Measurements from ENCODE around the gene VDAC2.
"Not testable (repeated sequence)": the region's sequence is repeated elsewhere in the genome, so short reads cannot be mapped to it uniquely, and the experiment has no call there.

The VDAC2 gene, protein sequence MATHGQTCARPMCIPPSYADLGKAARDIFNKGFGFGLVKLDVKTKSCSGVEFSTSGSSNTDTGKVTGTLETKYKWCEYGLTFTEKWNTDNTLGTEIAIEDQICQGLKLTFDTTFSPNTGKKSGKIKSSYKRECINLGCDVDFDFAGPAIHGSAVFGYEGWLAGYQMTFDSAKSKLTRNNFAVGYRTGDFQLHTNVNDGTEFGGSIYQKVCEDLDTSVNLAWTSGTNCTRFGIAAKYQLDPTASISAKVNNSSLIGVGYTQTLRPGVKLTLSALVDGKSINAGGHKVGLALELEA

DNA sequence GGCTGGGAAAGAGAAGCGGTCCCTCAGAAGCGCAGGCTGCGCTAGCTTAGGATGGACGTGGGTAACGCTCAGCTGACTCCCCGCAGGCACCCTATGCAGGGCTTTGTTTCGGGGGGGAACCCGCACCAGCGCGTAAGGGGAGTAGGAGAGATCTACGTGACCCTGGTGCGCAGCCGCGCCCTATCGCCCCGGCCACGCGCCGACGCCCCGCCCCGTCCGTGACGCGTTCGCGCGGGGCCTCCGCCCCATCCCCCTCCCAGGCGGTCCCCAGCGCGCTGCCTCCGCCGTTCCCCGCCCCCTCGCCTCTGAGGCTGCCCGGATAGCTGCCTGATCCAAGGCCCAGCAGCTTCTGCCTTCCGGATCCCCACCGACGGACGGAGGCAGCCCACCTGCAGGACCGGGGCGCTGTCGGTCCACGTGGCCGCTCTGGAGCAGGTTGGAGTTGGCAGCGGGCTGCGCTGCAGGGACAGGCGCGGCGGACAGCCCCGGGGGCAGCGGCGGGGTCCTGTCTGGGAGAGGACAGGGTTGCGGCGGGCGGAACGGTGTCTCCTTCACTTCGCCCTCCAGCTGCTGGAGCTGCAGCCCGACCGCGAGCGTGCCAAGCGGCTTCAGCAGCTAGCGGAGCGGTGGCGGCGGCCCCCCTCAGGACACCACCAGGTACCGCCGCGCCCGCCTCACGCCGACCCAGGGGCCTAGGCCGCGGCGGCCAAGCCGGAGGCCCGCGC is at the start of gene VDAC2:
Gene VDAC2 (plus strand): TSS at position 515 of the 725 bp plus-strand sequence. CDS start 363 bp downstream, outside the sequence.
- no peak for DNase-seq (ENCODE audit: low read depth)

DNA sequence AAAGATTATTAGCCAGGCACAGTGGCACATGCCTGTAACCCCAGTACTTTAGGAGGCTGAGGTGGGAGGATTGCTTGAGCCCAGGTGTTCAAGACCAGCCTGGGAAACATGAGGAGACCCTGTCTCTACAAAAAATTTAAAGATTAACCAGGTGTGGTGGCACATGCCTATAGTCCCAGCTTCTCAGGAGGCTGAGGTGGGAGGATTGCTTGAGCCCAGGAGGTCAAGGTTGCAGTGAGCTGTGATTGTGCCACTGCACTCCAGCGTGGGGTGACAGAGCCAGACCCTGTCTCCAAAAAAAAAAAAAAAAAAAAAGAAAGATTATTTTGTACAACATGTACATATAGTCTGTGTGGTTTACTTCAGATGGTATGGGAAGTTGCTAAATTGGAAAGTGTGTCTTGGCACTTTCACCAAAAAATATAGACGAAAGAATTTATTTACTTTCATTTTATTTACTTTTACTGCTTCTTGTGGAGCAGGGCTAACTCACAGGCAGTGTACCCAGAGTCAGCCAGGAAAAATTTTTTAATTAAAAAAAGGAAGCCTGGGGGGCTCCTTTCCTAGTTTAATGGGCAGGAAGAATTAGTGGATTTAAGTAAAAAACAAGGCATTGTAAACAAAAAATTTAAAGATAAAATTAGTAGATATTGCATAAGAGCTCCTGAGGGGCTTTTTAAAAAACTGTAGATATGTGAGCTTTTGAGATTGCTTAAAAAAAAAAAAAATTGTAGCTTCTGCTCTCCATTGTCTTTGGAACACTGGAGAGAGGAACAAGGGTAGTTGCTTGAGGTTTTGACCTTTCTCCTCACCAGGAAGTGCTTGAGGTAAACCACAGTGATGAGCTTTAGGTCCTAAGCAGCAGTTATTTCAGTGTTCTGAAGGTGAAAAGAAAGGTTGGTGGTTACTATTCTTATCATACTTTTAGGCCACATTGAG is 44.6 kb upstream of the VDAC2 start:
- DNase-seq (ENCODE audit: low read depth): no peak

DNA sequence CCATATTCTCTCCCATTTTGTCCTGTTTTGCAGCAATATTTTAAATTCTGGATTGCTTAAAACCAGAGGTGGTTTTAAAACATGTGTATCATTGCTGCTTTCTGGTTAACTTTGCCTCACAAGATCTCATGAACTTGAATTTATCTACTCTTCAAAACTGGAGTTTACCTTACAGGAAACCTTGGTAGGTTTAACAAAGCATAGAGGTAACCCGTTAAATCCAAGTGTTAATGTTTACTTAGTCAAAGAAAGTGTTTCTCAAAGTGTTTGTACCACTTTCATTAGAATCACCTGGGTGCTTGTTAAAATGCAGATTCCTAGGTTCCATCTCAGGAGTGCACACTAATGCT is 44.0 kb upstream of the VDAC2 start:
- DNase-seq (ENCODE audit: low read depth): no peak

DNA sequence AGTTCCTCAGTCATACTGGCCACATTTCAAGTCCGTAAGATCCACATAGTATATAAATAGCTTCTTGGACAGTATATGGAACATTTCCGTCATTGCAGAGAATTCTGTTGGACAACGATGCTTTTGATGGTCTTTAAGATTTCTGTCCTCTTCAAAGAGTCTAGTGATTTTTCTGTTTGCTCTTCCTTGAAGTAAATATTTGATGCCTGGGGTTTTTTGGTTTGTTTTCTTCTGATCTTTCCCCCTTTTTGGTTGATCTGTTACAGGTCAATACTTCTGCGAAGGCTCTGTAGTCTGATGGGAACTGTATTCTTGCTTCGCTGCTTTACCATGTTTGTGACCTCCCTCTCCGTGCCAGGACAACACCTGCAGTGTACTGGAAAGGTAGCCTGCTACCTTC is 42.3 kb upstream of the VDAC2 start:
- DNase-seq (ENCODE audit: low read depth): no peak

DNA sequence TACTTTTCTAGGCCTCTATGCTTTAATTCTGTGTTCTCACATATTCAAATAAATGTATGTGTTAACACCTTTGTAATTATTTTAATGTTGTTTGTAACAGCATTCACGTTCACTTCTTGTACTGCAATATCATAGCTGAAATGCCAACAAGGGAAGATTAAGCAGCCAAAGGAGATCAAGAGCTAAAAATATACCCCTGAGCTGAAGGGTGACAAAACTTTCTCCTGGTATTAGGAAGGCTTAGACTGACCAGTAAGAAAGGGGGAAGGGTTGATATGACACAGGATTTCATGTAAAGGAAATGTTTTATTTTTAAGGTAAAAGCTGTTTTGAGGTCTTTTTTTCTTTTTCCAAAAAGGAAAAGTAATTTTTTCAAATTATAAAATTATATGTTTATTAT is 40.4 kb upstream of the VDAC2 start:
- no peak for DNase-seq (ENCODE audit: low read depth)

DNA sequence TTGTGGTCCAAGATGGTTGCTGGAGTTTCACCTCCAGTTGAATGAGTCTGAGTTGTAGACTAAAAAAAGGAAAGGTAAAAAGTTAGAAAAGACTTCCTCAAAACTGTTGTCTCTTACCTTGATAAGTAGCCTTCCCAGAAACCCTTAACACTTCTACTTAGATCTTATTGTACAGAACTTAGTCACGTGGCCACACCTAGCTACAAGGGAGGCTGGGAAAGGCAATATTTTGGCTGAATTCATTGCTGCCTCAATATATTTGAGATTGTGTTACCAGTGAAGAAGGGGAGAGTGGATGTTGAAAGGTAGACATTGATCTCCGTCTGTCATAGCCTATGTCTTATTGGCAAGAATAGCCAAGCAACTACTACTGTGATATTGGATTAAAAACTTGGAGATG is 35.5 kb upstream of the VDAC2 start:
- no peak for DNase-seq (ENCODE audit: low read depth)

DNA sequence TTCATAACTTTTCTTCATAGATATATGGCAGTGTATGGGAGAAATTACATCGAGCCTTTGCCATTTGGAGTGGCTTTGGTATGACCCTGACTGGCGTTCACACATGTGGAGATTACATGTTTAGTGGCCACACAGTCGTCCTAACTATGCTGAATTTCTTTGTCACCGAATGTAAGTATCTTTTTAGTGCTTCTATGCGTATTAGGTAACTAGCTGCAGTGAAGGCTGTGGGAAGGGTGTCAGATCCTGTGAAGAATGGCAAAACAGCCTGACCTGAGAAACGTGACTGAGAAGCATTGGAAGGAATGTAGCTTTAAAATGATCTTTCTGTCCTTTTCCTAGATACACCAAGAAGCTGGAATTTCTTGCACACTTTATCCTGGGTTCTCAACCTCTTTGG is 34.5 kb upstream of the VDAC2 start:
- DNase-seq (ENCODE audit: low read depth): no peak

DNA sequence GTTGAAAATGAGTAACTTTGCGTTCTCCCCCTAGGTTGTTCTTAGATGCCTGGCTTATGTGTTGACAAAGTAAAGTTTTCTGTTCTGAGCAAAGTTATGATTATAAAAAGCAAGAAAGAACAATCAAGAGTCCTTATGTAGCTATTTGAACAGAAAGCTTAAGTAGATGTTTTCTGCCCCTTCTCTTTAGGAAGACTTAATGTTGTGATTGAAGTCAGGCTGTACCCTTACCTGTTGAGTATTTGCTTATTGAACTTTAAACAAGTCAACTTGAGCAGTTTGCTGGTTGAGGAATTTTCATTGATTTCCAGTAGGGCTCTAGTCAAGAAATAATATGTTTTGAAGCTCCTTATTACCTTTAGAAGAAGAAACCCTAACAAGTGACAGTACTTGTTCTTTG is 33.9 kb upstream of the VDAC2 start:
- DNase-seq (ENCODE audit: low read depth): no peak

DNA sequence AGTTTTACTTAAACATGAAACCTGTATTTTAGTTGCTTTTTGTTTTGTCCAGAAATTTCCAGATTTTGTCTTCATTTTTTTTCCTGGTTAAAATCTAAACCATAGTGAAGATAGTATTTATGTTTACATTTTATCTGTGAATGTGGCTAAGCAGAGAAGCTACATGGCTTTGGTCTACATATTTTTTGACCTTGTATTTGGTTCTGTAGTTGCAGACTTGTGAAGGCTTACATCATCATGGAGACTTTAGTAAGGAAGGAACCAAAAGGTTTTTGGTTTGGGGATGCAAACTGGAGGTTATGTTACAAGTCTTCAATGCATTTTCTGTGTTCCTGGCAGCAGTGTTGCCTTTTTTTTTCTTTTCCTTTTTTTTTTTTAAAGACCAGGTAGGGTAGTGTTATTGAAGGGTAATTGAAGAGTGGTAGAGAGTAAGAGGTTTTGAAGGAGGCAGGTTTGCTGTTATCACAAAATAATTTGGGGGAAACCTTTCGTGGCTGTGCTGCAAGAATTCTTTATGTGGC is 30.9 kb upstream of the VDAC2 start:
- no peak for DNase-seq (ENCODE audit: low read depth)

DNA sequence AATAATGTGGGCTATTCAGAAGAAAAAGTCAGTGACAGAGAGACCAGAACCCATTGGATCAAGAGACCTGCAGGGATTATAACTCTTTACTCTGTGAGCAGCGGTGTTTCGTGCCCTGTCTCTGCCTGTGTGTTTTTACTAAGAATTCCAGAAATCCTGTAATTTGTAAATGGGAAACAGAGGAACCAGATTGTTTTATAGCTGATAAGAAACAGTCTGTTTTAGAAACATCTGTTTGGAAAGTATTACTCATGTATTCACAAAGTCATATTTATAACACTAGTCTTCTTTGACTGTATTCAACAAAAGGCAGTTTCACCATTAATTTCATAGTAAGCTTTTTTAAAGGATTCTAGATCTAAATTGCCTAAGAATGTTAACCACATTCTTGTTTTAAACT is 30.0 kb upstream of the VDAC2 start:
- DNase-seq (ENCODE audit: low read depth): no peak

DNA sequence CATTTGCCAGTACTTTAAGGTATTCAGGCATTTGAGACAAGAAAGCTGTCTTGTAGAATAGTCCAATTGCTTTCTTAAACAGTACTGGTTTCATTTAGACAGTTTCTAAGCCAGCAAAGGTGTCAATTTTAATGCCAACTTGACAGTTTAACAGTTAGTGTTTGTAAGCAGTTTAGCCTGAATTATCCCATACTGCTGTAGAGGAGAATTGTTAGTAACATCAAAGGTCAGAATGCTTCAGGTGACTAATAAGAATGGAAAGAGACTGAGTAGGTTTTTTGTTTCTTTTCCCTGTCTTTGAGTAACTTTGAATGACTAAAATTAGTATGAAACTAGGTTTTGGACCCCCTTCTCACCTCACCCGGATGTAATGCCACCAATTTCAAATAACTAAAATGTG is 29.5 kb upstream of the VDAC2 start:
- no peak for DNase-seq (ENCODE audit: low read depth)

DNA sequence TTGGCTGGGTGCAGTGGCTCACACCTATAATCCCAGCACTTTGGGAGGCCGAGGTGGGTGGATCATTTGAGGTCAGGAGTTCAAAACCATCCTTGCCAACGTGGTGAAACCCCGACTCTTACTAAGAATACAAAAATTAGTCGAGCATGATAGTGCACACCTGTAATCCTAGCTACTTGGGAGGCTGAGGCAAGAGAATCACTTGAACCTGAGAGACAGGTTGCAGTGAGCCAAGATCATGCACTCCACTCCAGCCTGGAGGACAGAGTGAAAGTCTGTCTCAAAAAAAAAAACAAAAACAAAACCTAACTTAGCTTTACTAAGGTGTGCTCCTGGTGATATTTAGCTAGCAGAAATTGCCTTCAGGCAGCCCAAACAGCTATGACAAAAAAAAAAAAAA is 24.3 kb upstream of the VDAC2 start:
- DNase-seq (ENCODE audit: low read depth): no peak

DNA sequence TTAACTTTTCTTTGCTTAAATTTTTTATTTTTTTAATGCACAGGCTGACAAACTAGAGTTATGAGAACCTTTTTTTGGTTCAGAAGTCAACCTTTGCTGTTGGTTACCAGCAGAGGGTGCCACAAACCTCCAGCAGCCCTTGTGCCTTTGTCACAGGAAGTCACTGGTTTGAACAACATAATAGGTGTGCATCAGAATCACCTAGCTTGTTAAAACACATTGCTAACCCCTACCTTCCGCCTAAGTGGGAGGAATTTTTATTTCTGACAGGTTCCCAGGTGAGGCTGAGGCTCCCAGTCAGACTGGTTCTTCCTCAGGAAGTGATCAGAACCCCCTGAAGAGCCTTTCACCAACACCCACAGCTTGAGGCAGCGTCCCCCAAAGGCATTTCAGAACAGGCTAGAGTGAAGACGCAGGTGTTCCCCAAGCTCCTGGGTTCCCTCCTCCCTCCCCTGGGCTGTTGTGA is 22.6 kb upstream of the VDAC2 start:
- DNase-seq (ENCODE audit: low read depth): no peak

DNA sequence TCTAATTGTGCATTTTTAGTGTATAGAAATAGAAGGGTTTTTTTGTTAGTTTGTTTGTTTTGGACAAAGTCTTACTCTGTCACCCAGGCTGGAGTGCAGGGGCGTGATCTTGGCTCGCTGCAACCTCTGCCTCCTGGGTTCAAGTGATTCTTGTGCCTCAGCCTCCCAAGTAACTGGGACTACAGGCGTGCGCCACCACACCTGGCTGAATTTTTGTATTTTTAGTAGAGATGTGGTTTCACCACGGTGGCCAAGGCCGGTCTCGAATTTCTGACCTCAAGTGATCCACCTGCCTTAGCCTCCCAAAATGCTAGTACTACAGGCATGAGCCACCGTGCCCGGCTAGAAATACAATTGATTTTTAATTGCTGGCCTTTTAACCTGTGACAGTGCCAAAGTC is 22.1 kb upstream of the VDAC2 start:
- DNase-seq (ENCODE audit: low read depth): not testable (repeated sequence)

DNA sequence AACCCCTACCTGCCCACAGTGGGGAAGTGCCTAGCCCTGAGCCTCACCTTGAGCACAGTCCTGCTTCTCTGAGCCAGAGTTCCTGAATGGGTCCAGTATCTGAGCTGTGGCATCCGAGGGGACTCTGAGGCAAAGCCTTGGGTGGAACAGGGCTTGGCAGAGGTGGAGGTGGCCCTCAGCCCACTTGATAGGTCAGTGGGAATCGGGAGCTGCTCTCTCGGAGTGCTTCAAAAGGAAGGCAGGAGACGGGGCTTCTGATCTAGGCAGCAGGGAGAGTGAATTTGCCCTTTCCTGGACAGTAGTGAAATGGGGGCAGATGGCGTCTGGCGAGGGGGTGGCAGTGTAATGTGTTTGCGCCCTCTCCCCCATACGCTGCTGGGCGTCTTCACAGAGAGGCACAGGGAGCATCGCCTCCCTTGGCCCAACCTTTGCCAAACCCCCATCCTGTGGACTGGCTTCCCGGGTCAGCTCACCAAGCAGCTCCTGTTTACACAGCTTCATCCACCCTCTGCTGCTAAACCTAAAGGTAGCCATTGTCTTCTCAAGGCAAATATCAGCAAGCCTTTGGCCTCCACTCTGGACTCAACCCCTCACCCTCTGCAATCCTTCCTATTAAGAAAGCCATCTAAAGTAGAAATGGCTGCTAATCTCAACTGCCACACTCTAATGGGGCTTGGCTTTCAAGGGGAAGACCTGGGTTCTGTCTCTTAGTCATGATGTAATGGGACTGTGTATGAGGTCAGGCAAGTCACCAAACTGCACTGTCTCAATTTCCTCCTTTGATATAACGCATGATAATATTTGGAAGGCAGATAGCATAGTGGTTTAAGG is 21.1 kb upstream of the VDAC2 start:
- no peak for DNase-seq (ENCODE audit: low read depth)

DNA sequence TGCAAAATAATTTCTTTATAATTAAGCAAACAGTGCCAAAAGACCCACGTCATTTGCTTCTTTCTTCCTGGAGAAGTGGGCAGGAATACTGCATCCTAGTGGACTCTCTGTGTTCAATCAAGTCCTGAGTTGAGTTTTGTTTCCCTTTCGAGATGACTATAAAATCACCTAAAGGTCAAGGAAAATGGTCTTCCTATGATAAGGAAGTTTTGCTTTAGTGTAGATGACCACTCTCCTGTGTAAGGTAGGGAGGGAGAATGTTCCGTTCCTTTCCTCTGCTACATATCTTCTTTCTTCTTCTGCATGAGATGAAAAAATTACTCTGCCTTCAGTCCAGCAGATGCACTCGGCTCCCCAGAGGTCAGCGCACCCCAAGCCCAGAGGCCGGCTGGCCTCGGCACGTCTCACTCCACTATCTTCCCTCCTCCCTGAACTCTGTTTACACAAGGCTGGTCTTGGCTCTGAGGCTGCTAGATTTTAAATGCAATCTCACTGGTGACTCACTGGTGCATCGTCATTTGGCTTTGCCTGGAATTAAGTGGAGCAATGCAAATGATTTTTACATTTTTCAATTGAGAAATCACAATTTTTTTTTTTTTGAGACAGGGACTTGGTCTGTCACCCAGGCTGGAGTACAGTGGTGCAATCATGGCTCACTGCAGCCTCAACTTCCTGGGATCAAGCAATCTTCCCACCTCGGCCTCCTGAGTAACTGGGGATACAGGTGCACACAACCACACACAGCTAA is 18.6 kb upstream of the VDAC2 start:
- DNase-seq (ENCODE audit: low read depth): peak; percentile 73

DNA sequence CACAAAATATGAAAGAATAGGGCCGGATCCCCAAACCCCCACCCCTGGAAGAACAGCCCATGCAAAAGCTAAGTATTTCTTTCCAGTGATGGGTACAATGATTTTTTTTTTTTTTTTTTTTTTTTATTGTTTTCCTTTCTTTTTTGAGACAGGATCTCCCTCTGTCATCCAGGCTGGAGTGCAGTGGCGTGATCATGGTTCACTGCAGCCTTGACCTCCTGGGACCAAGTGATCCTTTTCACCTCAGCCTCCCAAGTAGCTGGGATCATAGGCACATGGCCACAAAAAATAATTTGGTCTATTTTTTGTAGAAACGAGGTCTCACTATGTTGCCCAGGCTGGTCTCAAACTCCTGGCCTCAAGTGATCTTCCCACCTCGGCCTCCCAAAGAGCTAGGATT is 16.0 kb upstream of the VDAC2 start:
- DNase-seq (ENCODE audit: low read depth): not testable (repeated sequence)

DNA sequence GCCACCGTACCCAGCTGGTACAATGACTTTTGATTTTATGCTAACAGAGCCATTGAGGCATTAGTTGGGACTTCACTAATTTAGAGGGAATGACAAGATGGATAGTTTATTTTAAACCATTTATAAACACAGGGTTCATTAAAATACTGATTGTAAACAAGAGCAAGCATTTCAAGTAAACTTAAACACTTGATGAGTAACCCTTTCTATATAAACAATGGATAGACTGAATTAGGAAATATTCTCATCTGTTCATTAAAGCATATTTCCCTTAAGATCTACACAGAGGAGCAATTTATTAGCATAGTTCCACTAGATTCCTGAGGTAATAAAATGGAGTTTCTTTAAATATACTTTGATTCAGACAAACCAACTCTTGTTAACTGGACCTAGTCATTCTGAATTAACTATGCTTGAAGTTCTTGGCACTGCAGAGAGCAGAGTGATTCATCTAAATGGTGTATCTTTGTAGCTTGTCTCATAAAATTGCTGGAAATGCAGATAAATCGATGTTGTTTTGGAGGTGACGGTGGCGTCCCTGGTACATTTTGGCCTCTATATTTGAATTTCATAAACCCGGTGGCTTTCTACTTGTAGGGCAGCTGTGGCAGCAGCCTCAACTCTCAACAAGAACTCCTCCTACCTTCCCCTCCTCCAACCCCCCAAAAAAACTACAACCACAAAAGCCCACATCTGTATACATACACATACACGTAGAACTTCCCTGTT is 15.4 kb upstream of the VDAC2 start:
- no peak for DNase-seq (ENCODE audit: low read depth)

DNA sequence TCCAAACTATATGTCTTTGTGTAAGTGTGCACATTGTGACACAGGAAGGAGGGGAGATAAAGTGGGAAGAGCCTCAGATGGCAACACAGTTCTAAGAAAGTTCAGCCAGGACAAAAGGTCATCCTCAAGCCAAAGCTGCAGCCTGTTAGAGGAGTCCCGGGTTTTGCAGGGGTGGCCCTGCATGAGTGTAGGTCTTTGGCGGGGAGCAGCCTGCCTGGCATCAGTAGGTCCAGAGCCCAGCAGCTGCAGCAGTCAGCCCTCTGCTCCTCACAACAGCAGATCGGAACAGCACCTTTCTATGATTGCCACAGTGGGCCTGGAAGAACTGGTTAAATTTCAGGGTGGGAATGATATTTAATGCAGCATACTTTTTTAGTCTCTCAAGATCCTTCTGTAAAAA is 13.5 kb upstream of the VDAC2 start:
- no peak for DNase-seq (ENCODE audit: low read depth)

DNA sequence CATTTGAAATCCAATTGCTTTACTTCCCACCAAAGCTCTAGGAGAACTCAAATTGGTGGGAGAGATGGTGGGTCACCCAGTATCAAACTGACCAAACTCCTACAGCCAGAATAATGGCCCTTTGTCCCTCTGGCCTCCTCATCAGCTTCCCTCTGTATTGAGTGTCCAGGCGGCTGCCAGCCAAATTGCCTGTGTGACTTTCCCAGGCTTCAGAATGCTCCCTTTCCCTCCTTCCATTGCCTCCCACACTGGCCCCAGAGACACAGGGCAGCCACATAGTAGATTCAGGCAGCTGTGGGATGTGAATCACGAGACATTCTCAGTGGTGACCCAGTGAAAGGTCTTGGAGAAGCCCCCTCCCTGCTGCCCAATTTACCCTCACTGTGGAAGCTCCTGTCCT is 12.7 kb upstream of the VDAC2 start:
- no peak for DNase-seq (ENCODE audit: low read depth)

Data from non-pigmented ciliary epithelial cell (primary cell).